GM19328 (cell line): ENCODE results near the gene ZYG11B.
A peak's percentile ranks its signal among the peaks of the same experiment; 100 is the strongest.
"Not testable (repeated sequence)": the region's sequence is repeated elsewhere in the genome, so short reads cannot be mapped to it uniquely, and the experiment has no call there.

Experiments used
- ATAC-seq: cut with Tn5 transposase; IDR thresholded peaks from one replicate; pipeline ENCODE4 v1.9.1; 2021; ENCODE audit warnings: mild to moderate bottlenecking, moderate library complexity; ENCODE audit not compliant: unreplicated experiment

ZYG11B gene

DNA sequence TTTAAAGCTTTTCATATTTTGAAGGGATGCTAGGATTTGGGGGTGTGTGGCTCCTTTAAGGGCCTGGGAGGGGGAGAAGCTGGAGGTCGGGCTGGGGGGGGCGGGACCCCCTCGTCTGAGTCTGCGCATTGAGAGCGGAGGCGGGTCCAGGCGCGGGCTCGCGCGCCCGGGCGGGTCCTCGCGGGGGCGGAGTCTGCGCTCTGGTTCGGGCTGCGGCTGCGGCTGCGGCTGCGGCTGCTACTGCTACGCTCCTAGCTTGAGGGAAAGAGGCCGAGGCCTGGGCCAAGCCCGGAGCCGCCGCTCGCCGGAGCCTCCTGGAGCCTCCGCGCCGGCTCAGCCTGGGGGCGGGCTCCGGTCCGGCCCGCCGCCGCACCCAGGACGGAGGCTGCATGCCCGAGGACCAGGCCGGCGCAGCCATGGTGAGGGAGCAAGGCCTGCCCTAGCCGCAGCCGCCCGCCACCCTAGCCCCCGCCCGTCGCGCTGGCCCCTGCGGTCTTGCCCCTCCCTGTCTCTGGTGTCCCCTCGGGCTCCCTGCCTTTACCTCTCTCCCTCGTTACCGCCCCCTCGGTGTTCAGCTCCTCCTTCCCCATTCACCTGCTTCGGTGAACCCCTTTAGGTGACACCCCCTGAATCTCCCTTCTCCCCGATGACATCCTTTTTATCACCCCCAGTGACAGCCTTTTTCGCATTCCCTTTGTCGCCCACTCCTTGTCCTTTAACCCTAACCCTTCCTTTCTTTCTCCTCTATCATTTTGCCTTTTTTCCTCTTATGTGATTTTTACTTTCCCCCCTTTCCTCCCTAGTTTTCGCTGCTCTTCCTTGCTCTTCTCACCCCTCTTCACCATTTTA, at the start of gene ZYG11B:
Gene ZYG11B (plus strand): TSS at position 189 of the 849 bp plus-strand sequence. CDS start 201 bp downstream, at position 390.
- ATAC-seq, result peak; percentile 95

- ATAC-seq, result no peak
These were observed 49.0 kb upstream of the ZYG11B start for GRCh38 chr1:52677076-52677806.

GRCh38 chr1:52679048-52679447, 47.2 kb upstream of the ZYG11B start:
- no peak for ATAC-seq

GRCh38 chr1:52679498-52679897, 46.8 kb upstream of the ZYG11B start:
- ATAC-seq, result no peak

DNA sequence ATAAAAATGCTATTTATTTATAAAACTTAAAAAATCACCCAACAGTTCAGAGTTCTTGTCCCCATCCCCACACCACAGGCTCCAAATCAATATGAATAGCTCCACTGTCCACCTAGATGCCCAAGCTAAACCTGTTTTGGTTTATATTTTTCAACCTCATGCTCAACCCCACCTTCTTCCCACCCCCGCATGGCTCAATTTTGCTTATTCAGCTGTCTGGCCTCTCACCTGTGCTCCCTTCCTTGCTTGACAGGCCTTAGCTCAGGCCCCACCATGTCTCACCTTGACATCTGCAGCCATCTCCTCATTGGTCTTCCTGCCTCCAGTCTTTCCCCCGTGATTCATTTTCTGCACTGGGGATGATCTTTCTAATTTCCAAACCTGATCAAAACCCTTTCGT, 45.9 kb upstream of the ZYG11B start:
- no peak for ATAC-seq

DNA sequence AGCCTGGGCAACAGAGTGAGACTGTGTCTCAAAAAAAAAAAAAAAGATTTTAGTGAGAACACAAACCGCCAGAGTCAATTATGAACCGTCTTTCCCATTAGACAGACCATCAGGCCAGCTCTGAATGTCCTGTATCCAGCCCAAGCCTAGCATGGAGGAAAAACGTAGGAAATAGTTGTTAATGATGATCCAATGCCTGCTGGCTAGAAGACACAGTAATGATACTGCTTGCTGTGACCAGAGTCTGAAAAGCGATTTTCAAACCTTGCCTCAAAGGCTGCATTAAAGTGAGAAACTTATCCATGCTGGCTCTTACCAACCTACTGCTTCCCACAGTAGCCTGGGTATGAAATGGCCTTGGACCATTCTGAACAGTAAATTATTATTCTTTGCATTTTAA, 45.1 kb upstream of the ZYG11B start:
- no peak for ATAC-seq

DNA sequence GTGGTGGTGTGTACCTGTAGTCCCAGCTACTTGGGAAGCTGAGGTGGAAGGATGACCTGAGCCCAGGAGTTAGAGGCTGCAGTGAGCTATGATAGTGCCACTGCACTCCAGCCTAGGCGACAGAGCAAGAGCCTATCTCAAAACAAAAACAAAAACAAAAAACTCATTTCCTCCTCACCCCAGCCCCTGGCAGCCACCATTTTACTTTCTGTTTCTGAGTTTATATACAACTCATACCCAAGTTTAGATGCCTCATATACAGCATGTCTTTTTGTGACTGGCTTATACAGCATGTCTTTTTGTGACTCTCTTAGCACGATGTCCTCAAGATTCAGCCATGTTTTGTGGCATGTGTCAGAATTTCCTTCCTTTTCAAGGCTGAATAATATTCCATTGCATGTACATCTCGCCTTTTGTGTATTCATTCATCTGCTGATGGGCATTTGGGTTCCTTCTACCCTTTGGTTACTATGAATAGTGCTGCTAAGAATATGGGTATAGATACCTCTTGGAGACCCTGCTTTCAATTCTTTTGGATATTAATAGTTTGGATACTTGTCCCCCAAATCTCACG, 42.8 kb upstream of the ZYG11B start:
- no peak for ATAC-seq

GRCh38 chr1:52684545-52684944, 41.7 kb upstream of the ZYG11B start:
- no peak for ATAC-seq

DNA sequence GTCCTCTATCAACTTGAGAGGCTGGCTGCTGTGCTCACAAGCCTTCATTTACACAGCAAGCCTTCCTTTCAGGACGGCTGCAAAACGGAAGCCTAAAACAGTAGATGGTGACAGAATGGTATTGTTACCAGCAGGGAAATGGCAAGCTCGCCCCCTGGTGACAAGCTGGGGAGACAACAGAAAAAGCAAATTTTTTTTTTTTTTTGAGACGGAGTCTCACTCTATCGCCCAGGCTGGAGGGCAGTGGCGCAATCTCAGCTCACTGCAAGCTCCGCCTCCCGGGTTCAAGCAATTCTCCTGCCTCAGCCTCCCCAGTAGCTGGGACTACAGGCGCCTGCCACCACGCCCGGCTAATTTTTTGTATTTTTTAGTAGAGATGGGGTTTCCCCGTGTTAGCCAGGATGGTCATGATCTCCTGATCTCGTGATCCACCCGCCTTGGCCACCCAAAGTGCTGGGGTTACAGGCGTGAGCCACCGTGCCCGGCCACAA, 39.9 kb upstream of the ZYG11B start:
- ATAC-seq, result not testable (repeated sequence)

- ATAC-seq, result no peak
These were observed 39.4 kb upstream of the ZYG11B start for GRCh38 chr1:52686830-52687229.

DNA sequence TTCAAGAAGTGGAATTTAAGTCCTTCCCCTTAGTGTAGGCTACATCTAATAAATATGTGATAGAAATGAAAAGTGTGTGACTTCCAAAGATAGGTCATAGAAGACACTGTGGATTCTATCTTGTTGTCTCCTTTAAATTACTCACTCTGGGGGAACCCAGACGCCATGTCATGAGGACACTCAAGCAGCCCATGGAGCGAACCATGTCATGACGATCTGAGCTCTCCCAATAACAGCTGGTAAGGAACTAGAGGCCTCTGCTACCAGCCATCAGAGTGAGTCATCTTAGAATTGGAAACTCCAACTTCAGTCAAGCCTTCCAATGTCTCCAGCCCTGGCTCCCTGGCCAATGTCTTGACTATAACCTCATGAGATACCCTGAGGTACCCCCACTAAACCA, 34.4 kb upstream of the ZYG11B start:
- no peak for ATAC-seq

GRCh38 chr1:52692697-52693096, 33.6 kb upstream of the ZYG11B start:
- no peak for ATAC-seq

- ATAC-seq, result not testable (repeated sequence)
These were observed 32.9 kb upstream of the ZYG11B start for GRCh38 chr1:52693351-52693750.

- ATAC-seq, result no peak
These were observed 32.4 kb upstream of the ZYG11B start for GRCh38 chr1:52693843-52694242.

DNA sequence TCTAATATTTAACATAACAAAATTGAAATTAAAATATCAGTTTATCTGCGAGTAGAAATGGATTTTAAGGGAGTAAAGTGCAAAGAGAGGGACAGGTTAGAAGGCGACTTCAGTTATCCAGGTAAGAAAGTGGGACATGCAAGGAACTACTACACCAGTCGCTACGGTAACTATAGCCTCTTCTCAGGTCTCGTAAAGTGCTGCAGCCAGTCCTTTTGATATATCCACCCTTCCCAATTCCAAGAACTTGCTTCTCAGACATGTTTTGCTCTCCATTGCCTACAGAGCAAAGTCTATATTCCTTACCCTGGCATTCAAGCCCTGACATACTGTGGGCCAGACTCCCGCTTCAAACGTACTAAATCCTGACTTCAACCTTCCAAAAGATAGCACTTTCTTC, 30.6 kb upstream of the ZYG11B start:
- ATAC-seq, result no peak

GRCh38 chr1:52697795-52698674, 28.2 kb upstream of the ZYG11B start, which contains the start of gene COA7:
Gene COA7, minus strand, starts transcription at chr1:52698347. Its CDS starts 21 bp downstream, at chr1:52698326.
- peak; percentile 47 for ATAC-seq

- ATAC-seq, result peak; percentile 85
These were observed 23.1 kb upstream of the ZYG11B start for GRCh38 chr1:52702886-52703787.

DNA sequence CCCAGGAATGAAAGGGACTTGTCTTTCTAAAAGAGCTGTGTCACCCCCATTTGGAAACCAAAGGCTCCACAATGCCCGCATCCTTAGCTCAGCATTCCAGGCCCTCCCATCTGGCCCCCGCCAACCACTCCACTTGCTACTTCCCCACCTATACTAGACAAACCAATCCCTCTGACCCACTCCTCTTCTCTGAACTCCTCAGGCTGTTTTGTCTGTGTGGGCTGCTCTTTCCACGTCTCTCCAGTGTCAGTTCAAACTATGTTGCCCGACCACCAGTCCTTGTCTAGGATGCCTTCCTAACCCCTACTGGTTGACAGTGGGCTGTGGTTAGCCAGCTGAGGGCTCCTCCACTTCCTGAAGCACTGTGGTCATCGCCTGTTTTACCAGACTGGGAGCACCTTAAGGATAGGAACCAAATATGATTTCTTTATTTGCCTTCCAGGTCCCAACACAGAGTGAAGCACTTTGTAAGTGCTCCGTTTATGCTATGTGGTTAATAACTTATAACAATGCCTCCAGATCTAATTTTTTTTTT, 20.1 kb upstream of the ZYG11B start:
- ATAC-seq, result no peak
